Thymus (tissue), 11 donors: ENCODE data around the gene DCAF6. TPM values are rescaled to one million over a fixed set of nuclear protein-coding genes. Genes with fewer than 3 reads are reported as not detected.

Experiments used
- DNase-seq, 9 donors: peaks; one replicate each; pipeline ENCODE4 v3.0.0-alpha.2; 2013; ENCODE audit warnings: low spot score in 9 of 9, low read depth in 6 of 9, missing footprints in 1 of 9
- H3K27ac ChIP-seq, 2 donors: one replicate each; pipeline ENCODE4 v1.5.1; 2013; ENCODE audit warnings: control low read depth in 1 of 2, low read depth in 1 of 2, low read length in 1 of 2, mild to moderate bottlenecking in 1 of 2, moderate library complexity in 1 of 2
- H3K27me3 ChIP-seq, 2 donors: one replicate each; pipeline ENCODE4 v1.5.1; 2013; ENCODE audit warnings: low read length in 1 of 2; ENCODE audit not compliant: control insufficient read depth in 2 of 2, insufficient read depth in 1 of 2
- H3K36me3 ChIP-seq, 2 donors: one replicate each; pipeline ENCODE4 v1.5.1; 2013; ENCODE audit warnings: low read length in 1 of 2, mild to moderate bottlenecking in 1 of 2, moderate library complexity in 1 of 2; ENCODE audit not compliant: control insufficient read depth in 2 of 2, insufficient read depth in 2 of 2
- H3K4me1 ChIP-seq, 2 donors: one replicate each; pipeline ENCODE4 v1.5.1; 2013; ENCODE audit warnings: low read length in 2 of 2; ENCODE audit not compliant: control insufficient read depth in 2 of 2, insufficient read depth in 2 of 2
- H3K4me3 ChIP-seq, 2 donors: one replicate each; pipeline ENCODE4 v1.5.1; 2013; ENCODE audit warnings: low read length in 2 of 2, control low read depth in 1 of 2, mild to moderate bottlenecking in 1 of 2
- H3K9me3 ChIP-seq, 2 donors: one replicate each; pipeline ENCODE4 v1.5.1; 2013; ENCODE audit warnings: low read length in 1 of 2, mild to moderate bottlenecking in 1 of 2; ENCODE audit not compliant: control insufficient read depth in 2 of 2, insufficient read depth in 1 of 2
- WGBS: extraction: QIAGEN DNeasy Blood & Tissue Kit; methylation state at CpG from one replicate; pipeline ENCODE4 v1.1.7; 2013; 5-methylcytosine and 5-hydroxymethylcytosine counted together
- polyA plus RNA-seq: library from polyadenylated mRNA; stranded (reverse); fragments of 200-250 nt; gene quantifications from one replicate; pipeline ENCODE4 v1.2.3, GENCODE V29; 2013
- total RNA-seq: library from RNA; stranded (reverse); fragments of 120-200 nt; gene quantifications from one replicate; pipeline ENCODE4 v1.2.4, GENCODE V29; 2013
- donor health status: healthy.

Gene DCAF6
- total and polyA plus RNA-seq, 2 donors = 28.0 to 51.7 TPM

DNA sequence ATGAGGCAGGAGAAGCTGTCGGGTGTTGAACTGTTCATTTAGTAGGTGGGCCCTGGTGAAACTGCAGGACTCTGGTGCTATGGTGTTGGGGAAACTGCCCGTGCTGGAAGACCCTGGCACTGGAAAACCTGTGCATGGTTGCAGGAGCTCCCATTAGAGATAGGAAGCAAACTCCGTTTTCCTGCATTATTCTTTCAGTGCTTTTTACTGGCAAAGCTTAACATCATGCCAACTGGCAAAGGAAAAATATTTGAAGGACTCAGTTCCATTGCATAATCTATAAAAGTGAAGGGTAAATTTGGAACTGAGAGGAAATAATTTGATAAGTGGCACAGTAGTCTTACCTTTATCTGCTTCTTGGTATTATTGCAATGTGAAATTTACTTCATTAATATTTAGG is 32.1 kb downstream of the DCAF6 start:
- 80% methylated on average over 3 of the region's 3 CpGs for WGBS
- Histone ChIP-seq H3K27me3 (no peaks in the 10 kb centered on the region), H3K36me3 (peaks cover 0 to 11% of the 10 kb centered on the region in 2 donors), H3K27ac (no peak overlapping the region), H3K4me3 (no peak overlapping the region), H3K9me3 (no peaks in the 10 kb centered on the region), H3K4me1 (no peaks in the 10 kb centered on the region)
- DNase-seq = no peak

DNA sequence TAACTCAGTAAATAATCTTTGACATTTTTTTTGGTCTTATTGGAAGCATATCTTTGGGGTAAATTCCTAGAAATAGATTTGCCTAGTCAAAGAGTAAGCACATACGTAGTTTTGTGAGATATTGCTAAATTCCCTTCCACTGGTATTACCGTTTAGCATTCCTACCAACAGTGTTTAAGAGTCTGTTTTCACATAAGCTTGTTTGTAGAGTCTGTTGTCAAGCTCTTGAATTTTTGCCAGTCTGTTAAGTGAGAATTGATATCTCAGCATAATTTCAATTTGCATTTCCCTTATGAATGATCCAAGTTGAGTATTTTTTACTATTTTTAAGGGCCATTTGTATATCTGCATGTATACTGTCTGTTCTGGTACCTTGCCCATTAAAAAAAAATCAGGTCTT is 37.3 kb downstream of the DCAF6 start:
- no peak overlapping the region for H3K27ac ChIP-seq
- H3K27me3 ChIP-seq = no peaks in the 10 kb centered on the region
- WGBS = 94% methylated on average over 2 of the region's 2 CpGs
- H3K4me3 ChIP-seq = no peak overlapping the region
- no peaks in the 10 kb centered on the region for H3K4me1 ChIP-seq
- no peak for DNase-seq
- H3K36me3 ChIP-seq = peaks cover 3 to 11% of the 10 kb centered on the region in 2 donors
- no peaks in the 10 kb centered on the region for H3K9me3 ChIP-seq

DNA sequence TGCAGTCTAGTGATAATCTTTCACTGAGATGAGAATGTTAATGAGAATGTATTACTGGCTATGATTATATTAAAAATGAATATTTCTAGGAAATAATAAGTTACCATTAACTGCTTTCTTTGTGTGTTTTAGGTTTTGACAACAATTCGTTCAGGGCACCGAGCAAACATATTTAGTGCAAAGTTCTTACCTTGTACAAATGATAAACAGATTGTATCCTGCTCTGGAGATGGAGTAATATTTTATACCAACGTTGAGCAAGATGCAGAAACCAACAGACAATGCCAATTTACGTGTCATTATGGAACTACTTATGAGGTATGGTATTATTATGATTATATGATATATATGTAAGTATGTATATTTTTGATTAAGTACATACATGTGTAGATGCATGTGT is 38.2 kb downstream of the DCAF6 start:
- H3K9me3 ChIP-seq = no peaks in the 10 kb centered on the region
- no peak for DNase-seq
- no peak overlapping the region for H3K27ac ChIP-seq
- peaks cover 3 to 11% of the 10 kb centered on the region in 2 donors for H3K36me3 ChIP-seq
- no peaks in the 10 kb centered on the region for H3K27me3 ChIP-seq
- H3K4me3 ChIP-seq = no peak overlapping the region
- H3K4me1 ChIP-seq = no peaks in the 10 kb centered on the region
- 99% methylated on average over 4 of the region's 4 CpGs for WGBS

DNA sequence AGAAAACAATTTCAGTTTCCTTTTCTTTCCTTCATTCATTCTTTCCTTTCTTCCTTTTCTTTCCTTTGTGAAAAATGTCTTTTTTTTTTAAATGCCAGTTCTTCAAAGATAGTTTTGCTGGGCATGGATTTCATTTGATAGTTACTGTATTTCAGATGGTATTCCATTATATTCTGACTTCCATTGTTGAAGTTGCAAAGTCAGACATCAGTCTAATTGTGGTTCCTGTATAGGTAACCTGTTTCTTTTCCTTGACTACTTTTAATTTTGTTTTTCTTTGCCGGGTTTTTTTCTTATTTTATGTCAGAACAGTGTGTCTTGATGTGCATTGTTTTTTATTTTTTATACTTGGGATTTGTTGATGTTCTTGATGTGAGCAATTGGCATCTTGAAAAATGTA is 40.8 kb downstream of the DCAF6 start:
- H3K4me3 ChIP-seq = no peak overlapping the region
- no peaks in the 10 kb centered on the region for H3K4me1 ChIP-seq
- H3K36me3 ChIP-seq = peaks cover 3 to 23% of the 10 kb centered on the region in 2 donors
- no peak overlapping the region for H3K27ac ChIP-seq
- no peaks in the 10 kb centered on the region for H3K27me3 ChIP-seq
- 100% methylated on average over 1 of the region's 1 CpG for WGBS
- no peak for DNase-seq
- H3K9me3 ChIP-seq = no peaks in the 10 kb centered on the region

DNA sequence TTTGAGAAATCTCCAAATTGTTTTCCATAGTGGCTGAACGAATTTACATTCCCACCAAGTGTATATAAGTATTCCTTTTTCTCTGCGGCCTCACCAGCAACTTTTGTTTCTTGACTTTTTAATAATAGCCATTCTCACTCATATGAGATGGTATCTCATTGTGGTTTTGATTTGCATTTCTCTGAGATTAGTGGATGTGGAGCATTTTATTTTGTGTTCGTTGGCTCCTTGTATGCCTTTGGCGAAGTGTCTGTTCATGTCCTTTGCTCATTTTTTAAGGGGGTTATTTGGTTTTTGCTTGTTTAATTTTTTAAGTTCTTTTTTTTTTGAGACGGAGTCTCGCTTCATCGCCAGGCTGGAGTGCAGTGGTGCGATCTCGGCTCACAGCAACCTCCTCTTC is 45.5 kb downstream of the DCAF6 start:
- Histone ChIP-seq H3K27ac (no peak overlapping the region), H3K9me3 (no peaks in the 10 kb centered on the region), H3K27me3 (no peaks in the 10 kb centered on the region), H3K36me3 (peaks cover 3 to 20% of the 10 kb centered on the region in 2 donors), H3K4me1 (no peaks in the 10 kb centered on the region), H3K4me3 (no peak overlapping the region)
- WGBS = 99% methylated on average over 9 of the region's 9 CpGs
- no peak for DNase-seq

DNA sequence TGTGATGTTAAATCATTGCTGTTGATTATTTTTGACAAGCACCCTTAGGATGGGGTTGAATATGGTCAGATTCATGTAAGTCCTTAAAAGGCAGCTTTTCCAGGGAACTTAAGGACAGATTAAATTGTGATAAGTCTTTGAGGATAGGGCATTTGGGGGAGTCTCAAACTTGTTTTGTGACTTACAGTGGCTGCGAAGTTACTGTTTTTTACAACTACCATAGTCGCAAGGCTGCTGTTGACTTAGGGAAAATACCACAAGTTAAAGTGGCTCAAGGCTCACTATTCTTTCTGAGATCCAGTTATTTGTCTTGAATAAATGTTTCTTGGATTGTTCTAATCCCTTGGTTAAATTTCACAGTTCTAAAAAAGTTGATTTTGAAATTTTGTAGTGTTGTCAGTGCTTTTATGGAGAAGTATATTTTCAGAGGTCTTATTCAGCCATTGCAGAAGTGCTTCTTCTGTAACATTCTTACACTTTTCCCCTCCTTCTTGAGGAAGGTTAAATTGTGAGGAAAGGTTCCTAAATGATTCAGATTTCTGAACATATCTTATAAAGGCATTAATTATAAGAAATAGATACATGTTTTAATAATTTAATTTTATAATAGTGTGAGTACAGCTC is 47.4 kb downstream of the DCAF6 start:
- WGBS = 100% methylated on average over 2 of the region's 2 CpGs
- no peak for DNase-seq

DNA sequence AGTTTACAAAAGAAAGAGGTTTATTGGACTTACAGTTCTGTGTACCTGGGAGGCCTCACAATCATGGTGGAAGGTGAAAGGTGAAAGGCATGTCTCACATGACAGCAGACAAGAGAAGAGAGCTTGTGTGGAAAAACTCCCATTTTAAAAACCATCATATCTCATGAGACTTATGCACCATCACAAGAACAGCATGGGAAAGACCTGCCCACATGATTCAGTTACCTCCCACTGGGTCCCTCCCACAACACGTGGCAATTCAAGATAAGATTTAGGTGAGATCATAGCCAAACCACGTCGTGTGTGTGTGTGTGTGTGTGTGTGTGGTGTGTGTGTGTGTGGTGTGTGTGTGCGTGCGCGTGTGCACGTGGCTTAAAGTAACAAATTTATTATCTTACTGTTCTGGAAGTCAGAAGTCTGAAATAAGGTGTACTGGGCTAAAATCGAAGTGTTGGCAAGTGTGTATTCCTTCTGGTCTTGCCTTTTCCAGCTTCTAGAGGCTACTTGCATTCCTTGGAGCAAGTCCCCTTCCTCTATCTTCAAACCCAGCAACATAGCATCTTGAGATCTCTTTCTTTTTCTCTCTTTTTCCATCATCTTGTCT is 48.5 kb downstream of the DCAF6 start:
- H3K4me3 ChIP-seq = no peak overlapping the region
- H3K27ac ChIP-seq = no peak overlapping the region
- no peaks in the 10 kb centered on the region for H3K9me3 ChIP-seq
- no peak for DNase-seq
- no peaks in the 10 kb centered on the region for H3K4me1 ChIP-seq
- H3K27me3 ChIP-seq = no peaks in the 10 kb centered on the region
- WGBS = 77% methylated on average over 8 of the region's 8 CpGs
- peaks cover 3 to 16% of the 10 kb centered on the region in 2 donors for H3K36me3 ChIP-seq

More for the DNA sequence above, 47.4 kb downstream of the DCAF6 start:
- peaks cover 3 to 16% of the 10 kb centered on the region in 2 donors for H3K36me3 ChIP-seq
- no peak overlapping the region for H3K4me3 ChIP-seq
- H3K4me1 ChIP-seq = no peaks in the 10 kb centered on the region
- H3K27me3 ChIP-seq = no peaks in the 10 kb centered on the region
- H3K9me3 ChIP-seq = no peaks in the 10 kb centered on the region
- no peak overlapping the region for H3K27ac ChIP-seq

DNA sequence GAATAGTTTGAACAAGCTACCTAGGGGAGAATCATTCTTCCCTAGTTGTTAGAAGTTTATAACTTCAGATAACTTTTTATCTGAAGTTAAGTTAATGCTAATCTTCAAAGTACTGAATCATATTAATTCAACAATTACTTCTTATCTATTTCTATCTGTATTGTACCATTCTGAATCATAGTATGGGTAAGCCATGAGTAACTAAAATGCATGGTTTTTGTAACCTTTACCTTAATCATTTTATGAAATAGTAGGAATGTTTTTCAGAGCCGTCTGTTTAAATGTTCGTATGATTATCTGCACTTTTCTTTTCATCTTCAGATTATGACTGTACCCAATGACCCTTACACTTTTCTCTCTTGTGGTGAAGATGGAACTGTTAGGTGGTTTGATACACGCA is 50.7 kb downstream of the DCAF6 start:
- WGBS = 92% methylated on average over 3 of the region's 3 CpGs
- Histone ChIP-seq H3K4me3 (no peak overlapping the region), H3K4me1 (no peaks in the 10 kb centered on the region), H3K36me3 (peaks cover 3 to 10% of the 10 kb centered on the region in 2 donors), H3K27ac (no peak overlapping the region), H3K9me3 (no peaks in the 10 kb centered on the region), H3K27me3 (no peaks in the 10 kb centered on the region)
- no peak for DNase-seq

DNA sequence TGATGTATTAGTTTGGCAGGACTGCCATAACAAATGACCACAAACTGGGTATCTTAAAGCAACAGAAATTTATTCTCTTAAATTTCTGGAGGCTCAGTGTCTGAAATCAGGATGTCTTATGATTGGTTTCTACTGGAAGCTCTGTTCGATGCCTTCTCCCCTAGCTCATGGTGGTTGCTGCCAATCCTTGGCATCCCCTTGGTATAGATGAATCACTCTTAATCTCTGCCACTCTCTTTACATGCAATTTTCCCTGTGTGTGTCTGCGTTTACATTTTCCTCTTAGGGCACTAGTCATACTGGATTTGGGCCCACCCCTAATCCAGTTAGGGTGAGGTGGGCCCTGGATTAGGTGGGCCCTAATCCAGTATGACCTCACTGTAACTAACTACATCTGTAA is 55.1 kb downstream of the DCAF6 start:
- Histone ChIP-seq H3K4me1 (no peaks in the 10 kb centered on the region), H3K4me3 (no peak overlapping the region), H3K9me3 (no peaks in the 10 kb centered on the region), H3K27me3 (no peaks in the 10 kb centered on the region), H3K27ac (no peak overlapping the region), H3K36me3 (peaks cover 5 to 21% of the 10 kb centered on the region in 2 donors)
- DNase-seq = no peak
- 100% methylated on average over 2 of the region's 2 CpGs for WGBS
